Inferior parietal cortex (tissue), 1 donor: ENCODE results near the gene TTC27.
"Not testable (repeated sequence)": the region's sequence is repeated elsewhere in the genome, so short reads cannot be mapped to it uniquely, and the experiment has no call there.

Experiments used
- DNase-seq: peaks from one replicate; pipeline ENCODE4 v3.0.0-alpha.2; 2016; ENCODE audit errors: extremely low spot score

TTC27 gene

GRCh38 chr2:32754676-32755075 is 126.8 kb downstream of the TTC27 start:
- not testable (repeated sequence) for DNase-seq

- no peak for DNase-seq
Measured at GRCh38 chr2:32755666-32756065, 127.8 kb downstream of the TTC27 start.

- DNase-seq: no peak
Measured at GRCh38 chr2:32756074-32756727, 128.4 kb downstream of the TTC27 start.

- DNase-seq: no peak
Measured at GRCh38 chr2:32758232-32758631, 130.4 kb downstream of the TTC27 start.

- DNase-seq: no peak
Measured at GRCh38 chr2:32760628-32761027, 132.8 kb downstream of the TTC27 start.

- DNase-seq: no peak
Measured at GRCh38 chr2:32768387-32769174, 140.7 kb downstream of the TTC27 start.

- DNase-seq: no peak
Measured at GRCh38 chr2:32770360-32770759, 142.5 kb downstream of the TTC27 start.

- DNase-seq: peak; percentile 83
Measured at GRCh38 chr2:32772638-32773447, 145.0 kb downstream of the TTC27 start.

- DNase-seq: no peak
Measured at GRCh38 chr2:32773448-32773808, 145.6 kb downstream of the TTC27 start.

GRCh38 chr2:32775954-32776353 is 148.1 kb downstream of the TTC27 start:
- DNase-seq: no peak

- no peak for DNase-seq
Measured at GRCh38 chr2:32777714-32778113, 149.9 kb downstream of the TTC27 start.

GRCh38 chr2:32780961-32781360 is 153.1 kb downstream of the TTC27 start:
- no peak for DNase-seq

GRCh38 chr2:32783469-32783868 is 155.6 kb downstream of the TTC27 start:
- DNase-seq: no peak

- no peak for DNase-seq
Measured at GRCh38 chr2:32783933-32784332, 156.1 kb downstream of the TTC27 start.

- no peak for DNase-seq
Measured at GRCh38 chr2:32787207-32787606, 159.4 kb downstream of the TTC27 start.

- DNase-seq: no peak
Measured at GRCh38 chr2:32788114-32788513, 160.3 kb downstream of the TTC27 start.

- no peak for DNase-seq
Measured at GRCh38 chr2:32792416-32792815, 164.6 kb downstream of the TTC27 start.

GRCh38 chr2:32798829-32799228 is 171.0 kb downstream of the TTC27 start:
- no peak for DNase-seq

GRCh38 chr2:32801741-32802140 is 173.9 kb downstream of the TTC27 start:
- no peak for DNase-seq

- DNase-seq: no peak
Measured at GRCh38 chr2:32802877-32803276, 175.0 kb downstream of the TTC27 start.

- DNase-seq: no peak
Measured at GRCh38 chr2:32804205-32804604, 176.4 kb downstream of the TTC27 start.
